Bone marrow (tissue), 2 donors: ENCODE measurements around the gene NPHP4.

Experiments used
- DNase-seq, 2 donors: peaks; one replicate each; lab custom pipeline; 2025; lab: John Stamatoyannopoulos, UW

Gene NPHP4

GRCh38 chr1:5950201-5950895, 41.9 kb downstream of the NPHP4 start:
- no peak for DNase-seq

GRCh38 chr1:5949761-5950100, 42.5 kb downstream of the NPHP4 start:
- no peak for DNase-seq

- DNase-seq: no peak
These were observed 43.0 kb downstream of the NPHP4 start for GRCh38 chr1:5949085-5949760.

- DNase-seq: no peak
These were observed 43.6 kb downstream of the NPHP4 start for GRCh38 chr1:5948681-5949005.

GRCh38 chr1:5947978-5948680, 44.1 kb downstream of the NPHP4 start:
- DNase-seq: no peak

- no peak for DNase-seq
These were observed 45.0 kb downstream of the NPHP4 start for GRCh38 chr1:5947071-5947821.

- DNase-seq: no peak
These were observed 46.8 kb downstream of the NPHP4 start for GRCh38 chr1:5945445-5945844.

- no peak for DNase-seq
These were observed 47.4 kb downstream of the NPHP4 start for GRCh38 chr1:5944843-5945167.

- no peak for DNase-seq
These were observed 47.9 kb downstream of the NPHP4 start for GRCh38 chr1:5944154-5944842.

GRCh38 chr1:5943343-5944124, 48.7 kb downstream of the NPHP4 start:
- DNase-seq: no peak

- DNase-seq: no peak
These were observed 50.6 kb downstream of the NPHP4 start for GRCh38 chr1:5941671-5942070.

GRCh38 chr1:5940723-5941407, 51.4 kb downstream of the NPHP4 start:
- DNase-seq: no peak

- DNase-seq: no peak
These were observed 52.7 kb downstream of the NPHP4 start for GRCh38 chr1:5939271-5940170.

- DNase-seq: no peak
These were observed 54.1 kb downstream of the NPHP4 start for GRCh38 chr1:5938101-5938646.

GRCh38 chr1:5937373-5937857, 54.8 kb downstream of the NPHP4 start:
- no peak for DNase-seq

- DNase-seq: no peak
These were observed 55.4 kb downstream of the NPHP4 start for GRCh38 chr1:5936621-5937372.

GRCh38 chr1:5936126-5936525, 56.1 kb downstream of the NPHP4 start:
- no peak for DNase-seq

GRCh38 chr1:5935026-5935425, 57.2 kb downstream of the NPHP4 start:
- no peak for DNase-seq
